HCT116 (cell line): Measurements from ENCODE around the gene HYOU1. TPM values are rescaled to one million over a fixed set of nuclear protein-coding genes. Genes with fewer than 3 reads are reported as not detected.
A peak's percentile ranks its signal among the peaks of the same experiment; 100 is the strongest.

ENCODE experiments used
- ATAC-seq: fragments of 200-7000 bp; cut with Tn5 transposase; 2 replicates; pipeline ENCODE4 v1.9.1; 2020; ENCODE audit warnings: mild to moderate bottlenecking, moderate library complexity
- BruUV-seq: library from RNA; stranded (reverse); fragments of 400-500 nt; replicated peaks from 2 replicates; lab custom pipeline; 2021; lab: Mats Ljungman, UMichigan
- CTCF ChIA-PET: fragments of 300-600 bp; sonication (Branson Sonifier 250); formaldehyde crosslinking; loops from one replicate; lab custom pipeline; 2021; ENCODE audit warnings: antibody characterized with exemption; lab: Charles Lee
- POLR2A ChIA-PET: fragments of 300-600, 350-600 bp; sonication (Branson Sonifier 250); formaldehyde crosslinking; loops from one replicate; lab custom pipeline; 2021; ENCODE audit warnings: antibody characterized with exemption; lab: Charles Lee
- RAD21 ChIA-PET, 2 experiments: fragments of 300-600 bp; sonication (Branson Sonifier 250); formaldehyde crosslinking; loops; one replicate each; lab custom pipeline; 2023; ENCODE audit warnings: low total read pairs in 2 of 2; ENCODE audit not compliant: uncharacterized antibody in 2 of 2, unreplicated experiment in 2 of 2, low non-redundant PET in 1 of 2; lab: Charles Lee
- DNase-seq: peaks from one replicate; pipeline ENCODE4 v3.0.0-alpha.2; 2010; ENCODE audit warnings: low read depth, low spot score
- H2AFZ ChIP-seq: fragments of 200-600 bp; shearing (Covaris generic), sonication (generic); 2 replicates; pipeline ENCODE4 v1.6.1; 2017; ENCODE audit warnings: low read depth, mixed run types, mixed read lengths, antibody characterized with exemption, low read length; ENCODE audit not compliant: poor library complexity, severe bottlenecking
- H3K27ac ChIP-seq: 2 replicates; pipeline ENCODE4 v1.5.1; 2012; ENCODE audit warnings: low read depth, low read length
- H3K27me3 ChIP-seq: fragments of 200-600 bp; sonication (generic); 2 replicates; pipeline ENCODE4 v1.6.1; 2016; ENCODE audit warnings: mixed run types, low read length, mixed read lengths; ENCODE audit not compliant: insufficient read depth
- H3K36me3 ChIP-seq, 2 experiments: fragments of 200-500 bp in 1 of 2; fragments of 200-600 bp in 1 of 2; sonication (Bioruptor generic) in 1 of 2; sonication (generic) in 1 of 2; 2 replicates each; pipeline versions ENCODE4 v1.5.1 to v1.6.1; 2014 to 2016; ENCODE audit warnings: low read length in 2 of 2, inconsistent platforms in 1 of 2, mixed read lengths in 1 of 2, mixed run types in 1 of 2; ENCODE audit not compliant: insufficient read depth in 2 of 2, control insufficient read depth in 1 of 2
- H3K4me1 ChIP-seq, 2 experiments: fragments of 200-600 bp in 1 of 2; sonication (generic) in 1 of 2; 2 replicates each; pipeline versions ENCODE4 v1.5.1 to v1.6.1; 2012 to 2017; ENCODE audit warnings: low read length in 2 of 2, inconsistent platforms in 1 of 2, mild to moderate bottlenecking in 1 of 2, mixed read lengths in 1 of 2, mixed run types in 1 of 2, moderate library complexity in 1 of 2; ENCODE audit not compliant: insufficient read depth in 2 of 2, control insufficient read depth in 1 of 2
- H3K4me2 ChIP-seq: fragments of 200-600 bp; sonication (generic); 2 replicates; pipeline ENCODE4 v1.6.1; 2017; ENCODE audit warnings: mixed run types, low read length, mixed read lengths
- H3K4me3 ChIP-seq, 2 experiments: fragments of 200-600 bp in 1 of 2; sonication (generic) in 1 of 2; replicated peaks in 1 of 2; 2 replicates each; pipeline ENCODE4 v1.5.1; 2011 to 2016; ENCODE audit warnings: low read length in 2 of 2, control low read depth in 1 of 2, low read depth in 1 of 2, mild to moderate bottlenecking in 1 of 2, mixed read lengths in 1 of 2, mixed run types in 1 of 2
- H3K79me2 ChIP-seq: fragments of 200-600 bp; sonication (generic); 2 replicates; pipeline ENCODE4 v1.6.1; 2017; ENCODE audit warnings: mild to moderate bottlenecking, mixed run types, low read length, moderate library complexity, mixed read lengths; ENCODE audit not compliant: insufficient read depth
- H3K9ac ChIP-seq: fragments of 200-600 bp; sonication (generic); 2 replicates; pipeline ENCODE4 v1.6.1; 2016; ENCODE audit warnings: low read length, mixed read lengths
- H3K9me2 ChIP-seq: fragments of 200-600 bp; sonication (generic), shearing (Covaris generic); 2 replicates; pipeline ENCODE4 v1.6.1; 2017; ENCODE audit warnings: mixed run types, mild to moderate bottlenecking, moderate library complexity; ENCODE audit not compliant: insufficient read depth
- H3K9me3 ChIP-seq, 2 experiments: fragments of 200-500 bp in 1 of 2; fragments of 200-600 bp in 1 of 2; sonication (Bioruptor generic) in 1 of 2; sonication (generic) in 1 of 2; 2 replicates each; pipeline ENCODE4 v1.6.1; 2014 to 2017; ENCODE audit warnings: low read length in 2 of 2, mixed read lengths in 2 of 2, inconsistent platforms in 1 of 2, low read depth in 1 of 2, mild to moderate bottlenecking in 1 of 2, mixed run types in 1 of 2, moderate library complexity in 1 of 2; ENCODE audit not compliant: control insufficient read depth in 1 of 2, insufficient read depth in 1 of 2
- H4K20me1 ChIP-seq: fragments of 200-600 bp; sonication (generic), shearing (Covaris generic); 2 replicates; pipeline ENCODE4 v1.6.1; 2017; ENCODE audit warnings: mixed run types, mild to moderate bottlenecking, moderate library complexity; ENCODE audit not compliant: insufficient read depth
- CBX3 ChIP-seq: IDR thresholded peaks from 2 replicates; pipeline ENCODE4 v1.6.1; 2012; ENCODE audit warnings: low read depth
- CTCF ChIP-seq, 3 experiments: fragments of 200-600 bp in 1 of 3; sonication (generic) in 1 of 3; IDR thresholded peaks in 2 of 3; conservative IDR thresholded peaks in 1 of 3; 2 replicates each; pipeline ENCODE4 v1.5.1; 2012 to 2017; ENCODE audit warnings: low read depth in 2 of 3, low read length in 2 of 3, antibody characterized with exemption in 1 of 3, borderline replicate concordance in 1 of 3, control low read depth in 1 of 3, mild to moderate bottlenecking in 1 of 3, mixed read lengths in 1 of 3, mixed run types in 1 of 3, moderate library complexity in 1 of 3; ENCODE audit not compliant: insufficient read depth in 1 of 3
- REST ChIP-seq: IDR thresholded peaks from 2 replicates; pipeline ENCODE4 v1.6.1; 2012; ENCODE audit warnings: low read depth
- intact Hi-C: fragments of 100-400 bp; cut with micrococcal nuclease; formaldehyde crosslinking; loops from 2 replicates; pipeline ENCODE4 v1.10.0; 2022
- total RNA-seq: library from RNA; stranded (reverse); gene quantifications from one replicate; pipeline ENCODE4 v1.2.1, GENCODE V29; 2021; ENCODE audit not compliant: unreplicated experiment

HYOU1 gene
- total RNA-seq, 1 experiment from 2014 or later = 181 TPM

- ChIA-PET POLR2A (no interaction called here), CTCF (no interaction called here), RAD21 (no interaction called here)
- no peak for TF ChIP-seq REST
- TF ChIP-seq CTCF (IDR thresholded peaks at IDR 0.05 in 2 of 3, conservative IDR thresholded peaks at IDR 0.05 in 1 of 3; ENCODE audit: borderline replicate concordance in 1 of 3, insufficient read depth in 1 of 3, low read depth in 2 of 3, low read length in 2 of 3) = peak in 2 of 3 experiments; percentile 61 to 63; a peak in 4 of 6 replicates
- no peak for TF ChIP-seq CBX3
- no peaks in the 10 kb centered on the region for H3K9me2 ChIP-seq
- H3K9me3 ChIP-seq = no peaks in the 10 kb centered on the region
- no peaks in the 10 kb centered on the region for H4K20me1 ChIP-seq
- H2AFZ ChIP-seq = no peak overlapping the region
- H3K4me2 ChIP-seq = peak overlapping the region; percentile 89
- no peaks in the 10 kb centered on the region for H3K27me3 ChIP-seq
- ATAC-seq (0 out of 2 replicates have a peak, but pooled peaks have one; percentile 3), DNase-seq (peak; percentile 61)
- intact Hi-C loops = loop anchor here (2.0 to 10.0 kb wide), 6 partner anchors 68 to 372 kb away; partner anchors contain the start of genes NLRX1 and USP2
- H3K79me2 ChIP-seq = peaks cover 32% of the 10 kb centered on the region
- peak overlapping the region; percentile 96 for H3K27ac ChIP-seq
- H3K36me3 ChIP-seq = peaks cover 10 to 25% of the 10 kb centered on the region in 2 experiments; a peak in 3 of 4 replicates
- H3K9ac ChIP-seq = peak overlapping the region; percentile 81
- peak overlapping the region; percentile 58 to 78 for H3K4me3 ChIP-seq
- no TSS peak for BruUV-seq
- H3K4me1 ChIP-seq = peaks cover 30 to 40% of the 10 kb centered on the region in 2 experiments
Measured at GRCh38 chr11:119100246-119100970, 43.4 kb upstream of the HYOU1 start.
